ENCODE measurements around the gene MT1HL1. TPM values are rescaled to one million over a fixed set of nuclear protein-coding genes. Genes with fewer than 3 reads are reported as not detected.

Gene MT1HL1
- total and polyA plus RNA-seq, 2 of the 8 experiments (the other 6 are each of a cell fraction or from before 2014, with no cell fraction given), result not detected

GRCh38 chr1:237029850-237030535 is 25.8 kb upstream of the MT1HL1 start (continued):
- TF ChIP-seq SUZ12 (IDR thresholded peaks at IDR 0.05; ENCODE audit: low read length) (no peak), CHD7 (IDR thresholded peaks at IDR 0.05; ENCODE audit: insufficient replicate concordance, low read length) (no peak), SP4 (IDR thresholded peaks at IDR 0.05; ENCODE audit: low read length) (no peak)
